MCF 10A (cell line): Measurements from ENCODE around the gene GAB3. TPM values are rescaled to one million over a fixed set of nuclear protein-coding genes. Genes with fewer than 3 reads are reported as not detected.

Source experiments
- Bru-seq: library from RNA; stranded (reverse); fragments of 400-500 nt; gene quantifications from one replicate; lab custom pipeline; 2021; lab: Mats Ljungman, UMichigan
- BruChase-seq, 2 experiments: library from RNA; stranded (reverse); fragments of 400-500 nt; gene quantifications; one replicate each; lab custom pipeline; 2021; lab: Mats Ljungman, UMichigan
- BruUV-seq: library from RNA; stranded (reverse); fragments of 400-500 nt; replicated peaks from 2 replicates; lab custom pipeline; 2021; lab: Mats Ljungman, UMichigan
- CTCF ChIA-PET: fragments of 300-600 bp; sonication (Branson Sonifier 250); formaldehyde crosslinking; extraction: SDS; loops from one replicate; lab custom pipeline; 2021; ENCODE audit warnings: antibody characterized with exemption, inconsistent platforms; lab: Yijun Ruan, JAX
- POLR2A ChIA-PET: fragments of 300-600, 350-650 bp; sonication (Branson Sonifier 250); formaldehyde crosslinking; extraction: SDS; loops from one replicate; lab custom pipeline; 2020; ENCODE audit warnings: antibody characterized with exemption, inconsistent platforms; lab: Yijun Ruan, JAX
- DNase-seq: peaks from one replicate; pipeline ENCODE4 v3.0.0-alpha.2; 2018; ENCODE audit not compliant: unreplicated experiment
- H3K27ac Mint-ChIP-seq: one replicate; pipeline ENCODE4 v1.8.0; 2022; ENCODE audit warnings: mild to moderate bottlenecking, low read depth, mixed read lengths; ENCODE audit not compliant: unreplicated experiment
- H3K27me3 Mint-ChIP-seq: one replicate; pipeline ENCODE4 v1.8.0; 2022; ENCODE audit warnings: mixed read lengths; ENCODE audit not compliant: insufficient read depth, unreplicated experiment
- H3K36me3 Mint-ChIP-seq: one replicate; pipeline ENCODE4 v1.8.0; 2022; ENCODE audit warnings: mild to moderate bottlenecking, moderate library complexity, mixed read lengths; ENCODE audit not compliant: insufficient read depth, unreplicated experiment
- H3K4me1 Mint-ChIP-seq: one replicate; pipeline ENCODE4 v1.8.0; 2022; ENCODE audit warnings: mixed read lengths; ENCODE audit not compliant: insufficient read depth, unreplicated experiment
- H3K4me3 Mint-ChIP-seq: one replicate; pipeline ENCODE4 v1.8.0; 2022; ENCODE audit warnings: mild to moderate bottlenecking, moderate library complexity, mixed read lengths; ENCODE audit not compliant: unreplicated experiment
- H3K9me3 Mint-ChIP-seq: one replicate; pipeline ENCODE4 v1.8.0; 2022; ENCODE audit warnings: mixed read lengths; ENCODE audit not compliant: unreplicated experiment
- intact Hi-C: fragments of 100-400 bp; cut with micrococcal nuclease; formaldehyde crosslinking; loops from 2 replicates; pipeline ENCODE4 v1.14.1; 2022
- long read RNA-seq: library from polyadenylated mRNA; stranded (forward); transcript quantifications from one replicate; pipeline ENCODE4 v2.0.0, GENCODE V29; 2022
- total RNA-seq: library from RNA; stranded (reverse); gene quantifications from 2 replicates; pipeline ENCODE4 v1.2.3, GENCODE V29; 2022
- TF ChIP-seq, protein P1 (sequence below): fragments of 200-600 bp; IDR thresholded peaks from one replicate; pipeline ENCODE4 v1.8.0; 2022; ENCODE audit warnings: antibody characterized with exemption, mild to moderate bottlenecking; ENCODE audit not compliant: unreplicated experiment

GAB3 gene, protein sequence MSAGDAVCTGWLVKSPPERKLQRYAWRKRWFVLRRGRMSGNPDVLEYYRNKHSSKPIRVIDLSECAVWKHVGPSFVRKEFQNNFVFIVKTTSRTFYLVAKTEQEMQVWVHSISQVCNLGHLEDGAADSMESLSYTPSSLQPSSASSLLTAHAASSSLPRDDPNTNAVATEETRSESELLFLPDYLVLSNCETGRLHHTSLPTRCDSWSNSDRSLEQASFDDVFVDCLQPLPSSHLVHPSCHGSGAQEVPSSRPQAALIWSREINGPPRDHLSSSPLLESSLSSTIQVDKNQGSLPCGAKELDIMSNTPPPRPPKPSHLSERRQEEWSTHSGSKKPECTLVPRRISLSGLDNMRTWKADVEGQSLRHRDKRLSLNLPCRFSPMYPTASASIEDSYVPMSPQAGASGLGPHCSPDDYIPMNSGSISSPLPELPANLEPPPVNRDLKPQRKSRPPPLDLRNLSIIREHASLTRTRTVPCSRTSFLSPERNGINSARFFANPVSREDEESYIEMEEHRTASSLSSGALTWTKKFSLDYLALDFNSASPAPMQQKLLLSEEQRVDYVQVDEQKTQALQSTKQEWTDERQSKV
- total RNA-seq (2.0 and 2.1 TPM in 2 replicates), Bru-seq, nascent RNA (percentile 46 among the genes with signal in this experiment), BruChase-seq, experiment 1, labeled RNA remaining after a 6-hour chase (percentile 33 among the genes with signal in this experiment), BruChase-seq, experiment 2, labeled RNA remaining after a 2-hour chase (percentile 39 among the genes with signal in this experiment)
- long read RNA-seq, partial matches to known transcripts: 0 of 4 reads
- long read RNA-seq, other reads (novel, unspliced or antisense): 3 of 4 reads

DNA sequence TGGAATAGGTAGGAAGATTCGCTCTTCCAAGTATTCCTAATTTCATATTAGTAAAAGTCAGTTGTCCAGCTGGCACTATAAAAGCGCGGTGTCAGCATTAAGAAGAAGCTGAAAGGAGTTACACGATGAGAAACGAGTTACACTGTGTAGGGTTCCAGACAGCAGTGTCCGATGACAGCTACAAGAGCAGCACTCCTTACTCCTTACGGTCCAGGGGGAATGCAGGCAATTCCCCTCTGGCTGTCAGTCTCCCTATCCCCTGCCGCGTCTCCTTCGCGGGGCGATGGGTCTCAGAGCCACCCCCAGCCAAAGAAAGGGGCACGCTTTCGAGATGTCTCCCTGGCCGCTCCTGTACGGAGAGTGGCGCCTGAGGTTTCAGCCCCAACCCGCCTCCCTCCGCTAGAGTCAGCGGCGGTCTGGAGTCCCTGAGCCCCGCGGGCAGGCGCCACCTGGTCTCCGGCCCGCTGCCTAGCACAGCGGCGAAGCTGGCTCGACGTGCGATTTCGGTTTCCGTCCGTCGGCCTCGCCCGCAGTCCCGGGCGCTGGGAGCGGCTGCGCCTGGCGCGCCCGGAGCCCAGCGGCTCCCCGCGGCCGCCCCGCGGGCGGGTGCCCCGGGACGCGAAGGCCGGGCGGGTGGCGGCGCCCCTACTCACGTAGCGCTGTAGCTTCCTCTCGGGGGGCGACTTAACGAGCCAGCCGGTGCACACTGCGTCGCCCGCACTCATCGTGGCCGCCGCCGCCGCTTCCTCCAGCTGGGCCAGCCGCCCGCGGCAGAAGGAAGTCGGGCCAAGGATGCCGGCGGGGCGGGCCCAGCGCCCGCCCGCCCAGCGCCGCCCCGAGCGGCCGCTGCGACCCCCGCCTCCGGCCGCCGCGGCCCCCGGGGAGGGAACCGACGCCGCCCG lies at the start of gene GAB3:
GAB3 (minus strand) TSS at position 777 of the 902 bp plus-strand sequence; CDS start at position 725, 52 bp downstream.
- CTCF ChIA-PET: interaction anchor here (0.8 to 4.8 kb wide), 11 partner anchors 21 to 139 kb away, joined by 3 to 62 read pairs (median 8); partner anchors contain the start of gene SMIM9
- Mint-ChIP-seq H3K4me3 (peak within 1 kb of the TSS; percentile 57), H3K27ac (no peak within 1 kb of the TSS), H3K9me3 (no peaks in the 10 kb centered on the region), H3K4me1 (no peaks in the 10 kb centered on the region), H3K27me3 (peaks cover 14% of the 10 kb centered on the region), H3K36me3 (no peaks in the 10 kb centered on the region)
- intact Hi-C loops: no loop called here
- TF ChIP-seq, protein P1, sequence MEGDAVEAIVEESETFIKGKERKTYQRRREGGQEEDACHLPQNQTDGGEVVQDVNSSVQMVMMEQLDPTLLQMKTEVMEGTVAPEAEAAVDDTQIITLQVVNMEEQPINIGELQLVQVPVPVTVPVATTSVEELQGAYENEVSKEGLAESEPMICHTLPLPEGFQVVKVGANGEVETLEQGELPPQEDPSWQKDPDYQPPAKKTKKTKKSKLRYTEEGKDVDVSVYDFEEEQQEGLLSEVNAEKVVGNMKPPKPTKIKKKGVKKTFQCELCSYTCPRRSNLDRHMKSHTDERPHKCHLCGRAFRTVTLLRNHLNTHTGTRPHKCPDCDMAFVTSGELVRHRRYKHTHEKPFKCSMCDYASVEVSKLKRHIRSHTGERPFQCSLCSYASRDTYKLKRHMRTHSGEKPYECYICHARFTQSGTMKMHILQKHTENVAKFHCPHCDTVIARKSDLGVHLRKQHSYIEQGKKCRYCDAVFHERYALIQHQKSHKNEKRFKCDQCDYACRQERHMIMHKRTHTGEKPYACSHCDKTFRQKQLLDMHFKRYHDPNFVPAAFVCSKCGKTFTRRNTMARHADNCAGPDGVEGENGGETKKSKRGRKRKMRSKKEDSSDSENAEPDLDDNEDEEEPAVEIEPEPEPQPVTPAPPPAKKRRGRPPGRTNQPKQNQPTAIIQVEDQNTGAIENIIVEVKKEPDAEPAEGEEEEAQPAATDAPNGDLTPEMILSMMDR: no peak
- no TSS peak for BruUV-seq
- POLR2A ChIA-PET: interaction anchor here (2.0 to 5.2 kb wide), 4 partner anchors 12 to 32 kb away, joined by 6 to 37 read pairs (median 21); partner anchors contain the start of gene DKC1
- DNase-seq: no peak

DNA sequence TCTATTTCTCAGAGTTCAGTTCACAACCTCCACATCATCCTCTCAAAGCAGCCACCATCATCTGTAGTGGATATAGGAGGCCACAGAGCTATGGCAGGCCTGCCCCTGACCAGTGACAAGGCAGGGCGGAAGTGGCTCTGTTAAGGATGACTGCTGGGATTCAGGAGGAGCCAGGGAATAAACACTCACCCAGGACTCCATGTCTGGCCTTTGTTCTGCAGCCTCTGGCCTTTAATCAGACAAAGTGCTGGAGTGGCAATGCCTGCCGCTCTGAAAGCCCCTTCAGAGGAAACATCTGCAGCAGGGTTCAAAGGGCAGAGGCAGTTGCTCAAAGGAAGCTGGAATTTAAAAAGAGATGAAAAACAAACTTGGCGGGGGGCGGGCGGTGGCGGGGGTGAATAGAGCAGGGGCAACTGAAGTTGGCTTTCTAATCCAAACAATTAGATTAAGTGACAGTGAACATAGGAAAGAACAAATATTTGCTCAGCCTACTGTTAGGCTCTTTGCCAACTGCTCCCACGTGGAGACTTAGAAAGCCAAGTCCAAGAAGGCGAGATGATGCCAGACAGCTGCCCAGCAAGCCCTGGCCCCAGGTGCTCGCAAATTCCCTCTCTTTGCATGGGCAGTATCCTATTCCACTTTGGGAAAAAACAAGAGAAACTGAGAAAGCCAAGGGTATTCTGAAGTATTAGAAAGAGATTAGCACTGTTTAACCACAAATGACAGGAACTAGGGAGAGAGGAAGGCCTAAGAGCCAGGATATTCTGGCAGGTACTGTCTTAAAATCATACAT lies 48.9 kb upstream of the GAB3 start:
- Mint-ChIP-seq H3K9me3 (no peaks in the 10 kb centered on the region), H3K27ac (peak overlapping the region; percentile 72), H3K4me1 (peaks cover 36% of the 10 kb centered on the region), H3K4me3 (no peak overlapping the region), H3K36me3 (no peaks in the 10 kb centered on the region), H3K27me3 (no peaks in the 10 kb centered on the region)
- no TSS peak for BruUV-seq
- intact Hi-C loops: no loop called here
- peak; percentile 53 for DNase-seq
- ChIA-PET POLR2A (interaction anchor here (0.6 to 1.8 kb wide), 7 partner anchors 12 to 402 kb away, joined by 3 to 6 read pairs (median 3); no protein-coding TSS in a partner anchor), CTCF (interaction anchor here (0.5 kb wide), 1 partner anchor 42 kb away, joined by 3 read pairs; no protein-coding TSS in a partner anchor)
- TF ChIP-seq, protein P1: no peak

DNA sequence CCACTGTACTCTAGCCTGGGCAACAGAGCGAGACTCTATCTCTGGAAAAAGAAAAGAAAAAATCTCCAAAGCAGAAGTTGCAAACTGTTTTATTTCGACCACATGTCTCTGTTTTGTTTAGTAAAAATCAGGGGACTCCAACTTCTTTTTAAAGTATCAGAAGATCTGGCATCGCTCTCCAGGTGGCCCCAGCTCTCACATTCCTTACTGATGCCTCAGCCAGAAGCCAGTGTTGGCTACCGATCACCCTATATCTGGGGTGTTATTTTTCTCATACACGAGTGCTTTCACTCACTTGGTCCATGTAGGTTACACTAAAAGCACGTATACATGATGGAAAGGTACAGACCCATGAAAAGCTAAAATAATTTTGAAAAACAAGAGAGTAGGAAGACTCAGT lies 46.1 kb upstream of the GAB3 start:
- intact Hi-C loops: no loop called here
- TF ChIP-seq, protein P1: no peak
- Mint-ChIP-seq H3K36me3 (no peaks in the 10 kb centered on the region), H3K27ac (no peak overlapping the region), H3K4me1 (peaks cover 30% of the 10 kb centered on the region), H3K4me3 (no peak overlapping the region), H3K27me3 (no peaks in the 10 kb centered on the region), H3K9me3 (no peaks in the 10 kb centered on the region)
- ChIA-PET CTCF (interaction anchor here (0.8 to 1.3 kb wide), 2 partner anchors 18 to 37 kb away, joined by 3 read pairs; partner anchors contain the start of gene SMIM9), POLR2A (interaction anchor here (0.7 to 1.2 kb wide), 6 partner anchors 8 to 66 kb away, joined by 3 to 4 read pairs (median 3); partner anchors contain the start of gene MPP1)
- DNase-seq: peak; percentile 27
- no TSS peak for BruUV-seq
